T-helper 1 cell treated with Interleukin-12 subunit alpha and Interleukin-12 subunit beta and Interleukin-4 antibody, amounts not matched to agents 30 ng/mL and 1 ng/mL, for 36 hours (primary cell): Measurements from ENCODE around the gene AKR1C8. TPM values are rescaled to one million over a fixed set of nuclear protein-coding genes. Genes with fewer than 3 reads are reported as not detected.
"Not testable (repeated sequence)": the region's sequence is repeated elsewhere in the genome, so short reads cannot be mapped to it uniquely, and the experiment has no call there.

ENCODE experiments used
- intact Hi-C: fragments of 100-400 bp; cut with micrococcal nuclease; formaldehyde crosslinking; loops from one replicate; pipeline ENCODE4 v1.15.1; 2024
- total RNA-seq: library from RNA; stranded (reverse); gene quantifications from 2 replicates; pipeline ENCODE4 v1.2.3, GENCODE V29; 2022

The AKR1C8 gene
- 1.4 and 1.9 TPM in 2 replicates for total RNA-seq

DNA sequence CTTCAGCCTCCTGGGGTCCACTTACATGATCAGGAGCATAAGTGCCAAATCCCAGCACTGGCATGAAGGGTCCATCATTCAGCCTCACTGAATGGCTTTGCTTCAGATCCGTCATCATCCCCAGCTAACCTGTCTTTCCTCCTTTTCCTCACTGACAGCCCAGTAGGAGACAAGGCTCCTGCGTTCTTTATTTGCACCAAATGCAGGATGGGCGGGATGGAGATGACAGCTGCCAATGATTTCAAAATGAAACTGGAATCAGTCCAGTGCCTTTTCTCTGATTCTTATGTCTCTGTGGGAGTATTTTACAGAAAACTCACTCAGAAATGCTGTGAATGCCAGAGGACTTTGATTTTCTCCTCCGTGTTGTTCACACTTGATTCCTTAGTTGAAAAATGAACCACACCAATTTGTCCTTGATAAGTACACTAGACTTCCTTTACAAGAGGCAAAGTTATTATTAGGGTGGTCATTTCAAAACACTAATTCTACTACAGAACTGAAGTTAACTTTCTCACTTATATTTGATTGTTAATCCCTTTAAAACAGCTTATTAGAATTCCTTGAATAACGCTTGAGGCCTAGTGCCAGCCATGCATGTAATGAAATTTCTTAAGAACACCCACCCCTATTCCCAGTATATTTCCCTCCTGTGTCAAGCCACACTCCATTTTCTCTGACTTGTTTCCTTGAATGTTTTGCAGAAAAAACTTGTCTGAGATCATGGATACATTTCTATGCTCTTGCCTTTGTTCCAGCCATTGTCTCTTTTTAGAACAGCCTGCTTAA lies at the start of gene AKR1C8:
TSS of gene AKR1C8 (minus strand) at position 164 of the 789 bp plus-strand sequence. CDS start at position 118, 46 bp downstream.
- intact Hi-C loops, result no loop called here

DNA sequence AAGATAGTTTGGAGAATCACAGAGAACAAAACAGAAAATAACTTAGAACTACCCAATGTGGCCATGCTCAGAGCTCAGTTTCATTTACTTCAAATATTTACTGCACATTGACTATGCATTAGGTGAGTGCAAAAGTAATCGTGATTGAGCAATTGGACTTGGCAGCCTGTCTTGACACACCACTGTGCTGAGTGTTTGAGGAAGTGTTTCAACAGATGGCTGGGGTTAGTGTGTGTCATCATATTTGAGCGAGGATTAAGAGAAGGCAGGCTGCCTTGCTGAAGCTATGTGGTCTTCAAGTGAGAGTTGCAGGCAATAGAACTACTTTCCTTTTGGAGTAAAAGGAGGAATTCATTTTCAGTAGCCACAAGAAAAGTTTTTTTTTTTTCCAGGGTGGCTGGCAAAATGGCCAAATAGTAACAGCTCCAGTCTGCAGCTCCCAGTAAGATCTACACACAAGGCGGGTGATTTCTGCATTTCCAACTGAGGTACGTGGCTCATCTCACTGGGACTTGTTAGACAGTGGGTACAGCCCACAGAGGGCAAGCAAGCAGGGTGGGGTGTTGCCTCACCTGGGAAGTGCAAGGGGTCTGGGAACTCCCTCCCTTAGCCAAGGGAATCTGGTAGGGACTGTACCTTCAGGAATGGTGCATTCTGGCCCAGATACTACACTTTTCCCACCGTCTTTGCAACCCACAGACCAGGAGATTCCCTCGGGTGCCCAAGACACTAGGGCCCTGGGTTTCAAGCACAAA lies 49.3 kb upstream of the AKR1C8 start:
- intact Hi-C loops, result no loop called here

DNA sequence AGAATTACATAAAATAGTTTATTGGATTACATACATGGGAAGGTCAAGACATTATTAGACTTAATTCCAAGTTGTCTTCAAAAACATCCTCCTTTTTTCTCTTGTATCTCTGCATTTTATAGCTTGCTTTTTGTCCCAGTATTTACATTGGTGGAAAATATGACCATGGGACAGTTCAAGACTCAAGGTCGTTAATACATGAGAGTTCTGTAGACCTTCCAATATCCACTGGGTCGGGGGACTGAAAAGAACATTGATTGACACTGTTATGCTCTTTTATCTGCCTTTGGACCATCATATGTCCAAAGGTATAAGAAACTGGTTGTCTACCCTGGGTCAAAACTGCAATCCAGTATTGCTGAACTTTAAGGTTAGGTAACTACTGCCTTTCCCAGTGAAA lies 48.4 kb upstream of the AKR1C8 start:
- intact Hi-C loops, result no loop called here

DNA sequence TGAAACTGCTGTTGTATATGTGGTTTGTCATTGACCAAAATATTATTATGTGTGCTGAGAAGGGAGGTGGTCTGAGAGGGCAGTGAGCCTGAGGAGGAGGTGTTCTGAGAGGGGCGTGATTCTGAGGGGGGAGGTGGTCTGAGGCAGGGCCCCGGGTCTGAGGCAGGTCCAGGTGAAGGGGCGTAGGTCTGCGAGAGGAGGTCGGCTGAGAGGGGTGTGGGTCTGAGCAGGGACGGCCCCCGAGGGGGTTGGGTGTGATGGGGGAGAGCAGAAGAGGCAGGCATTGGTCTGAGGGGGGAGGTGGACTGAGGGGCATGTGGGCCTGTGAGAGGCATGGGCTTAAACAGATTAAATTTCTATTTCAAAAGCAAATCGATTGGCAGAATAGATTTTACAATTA lies 44.1 kb upstream of the AKR1C8 start:
- intact Hi-C loops, result no loop called here

DNA sequence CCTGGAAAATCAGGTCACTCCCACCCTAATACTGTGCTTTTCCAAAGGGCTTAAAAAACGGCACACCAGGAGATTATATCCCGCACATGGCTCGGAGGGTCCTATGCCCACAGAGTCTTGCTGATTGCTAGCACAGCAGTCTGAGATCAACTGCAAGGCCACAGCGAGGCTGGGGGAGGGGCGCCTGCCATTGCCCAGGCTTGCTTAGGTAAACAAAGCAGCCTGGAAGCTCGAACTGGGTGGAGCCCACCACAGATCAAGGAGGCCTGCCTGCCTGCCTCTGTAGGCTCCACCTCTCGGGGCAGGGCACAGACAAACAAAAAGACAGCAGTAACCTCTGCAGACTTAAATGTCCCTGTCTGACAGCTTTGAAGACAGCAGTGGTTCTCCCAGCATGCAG lies 38.0 kb upstream of the AKR1C8 start:
- intact Hi-C loops, result not testable (repeated sequence)

DNA sequence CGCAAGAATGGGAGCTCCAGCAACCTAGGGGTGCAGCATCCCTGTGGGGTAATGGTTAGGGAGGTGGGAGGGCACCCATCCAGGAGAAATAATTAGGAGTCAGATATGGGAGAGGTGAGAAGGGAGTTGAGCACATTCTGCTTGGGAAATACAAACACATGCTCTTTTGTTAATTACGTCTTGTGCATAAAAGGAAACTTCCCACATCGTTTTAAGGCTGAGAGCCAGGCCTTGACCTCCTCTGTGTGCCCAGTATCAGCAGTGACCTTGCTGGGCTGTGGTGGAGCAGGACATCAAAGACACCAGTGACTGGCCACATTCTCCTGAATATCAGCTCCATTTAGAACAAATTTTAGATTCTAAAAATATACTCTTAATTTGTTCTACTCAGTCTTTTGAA lies 34.3 kb upstream of the AKR1C8 start:
- intact Hi-C loops, result no loop called here

DNA sequence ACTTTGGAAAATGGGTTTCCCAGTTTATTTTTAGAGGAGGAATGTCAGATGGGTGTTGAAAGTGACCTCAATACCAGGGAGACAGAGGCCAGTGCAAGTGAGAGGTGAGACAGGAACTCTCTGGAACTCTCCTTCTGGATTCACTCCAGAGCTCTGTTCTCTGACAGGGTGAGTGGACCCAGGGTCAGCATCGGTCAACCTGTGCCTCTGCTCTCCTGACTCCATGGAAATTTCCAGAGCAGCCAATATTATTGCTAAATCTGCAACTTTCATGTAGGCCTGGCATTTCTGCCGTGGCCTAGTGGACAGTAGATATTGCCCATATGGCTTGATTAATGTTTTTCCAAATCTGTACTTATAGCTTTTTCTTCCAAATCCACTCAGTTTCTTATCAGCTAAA lies 31.9 kb upstream of the AKR1C8 start:
- intact Hi-C loops, result no loop called here

DNA sequence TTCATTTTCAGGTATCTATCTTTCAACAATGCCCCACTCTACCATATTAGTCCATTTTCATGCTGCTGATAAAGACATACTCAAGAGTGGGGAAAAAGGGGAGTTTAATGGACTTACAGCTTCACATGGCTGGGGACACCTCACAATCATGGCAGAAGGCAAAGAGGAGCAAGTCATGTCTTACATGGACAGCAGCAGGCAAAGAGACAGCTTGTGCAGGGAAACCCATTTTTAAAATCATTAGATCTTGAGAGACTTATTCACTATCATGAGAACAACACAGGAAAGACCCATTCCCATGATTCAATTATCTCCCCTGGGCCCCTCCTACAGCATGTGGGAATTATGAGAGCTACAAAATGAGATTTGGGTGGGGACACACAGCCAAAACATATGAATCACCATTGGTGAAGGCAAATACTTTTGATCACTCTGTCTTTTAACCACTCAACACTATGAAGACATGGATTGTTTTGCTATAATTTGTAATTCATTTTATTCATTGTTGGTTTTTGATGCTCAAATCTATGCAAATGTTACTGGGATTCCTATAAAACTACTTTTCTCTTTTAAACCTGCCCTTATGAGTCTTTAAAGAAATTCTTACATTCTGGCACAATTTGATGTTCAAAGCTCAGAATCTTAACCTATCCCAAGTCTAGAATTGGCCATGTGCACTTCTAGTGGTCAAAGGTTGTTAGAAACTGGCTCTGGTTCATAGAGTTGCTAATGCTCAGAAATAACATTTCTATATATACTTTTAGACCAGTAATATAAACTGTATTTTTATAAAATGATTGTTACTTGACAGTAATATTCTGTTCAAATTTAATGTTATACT lies 27.0 kb upstream of the AKR1C8 start:
- intact Hi-C loops, result loop anchor here (5.0 kb wide), 1 partner anchor 170 kb away; no protein-coding TSS in a partner anchor

DNA sequence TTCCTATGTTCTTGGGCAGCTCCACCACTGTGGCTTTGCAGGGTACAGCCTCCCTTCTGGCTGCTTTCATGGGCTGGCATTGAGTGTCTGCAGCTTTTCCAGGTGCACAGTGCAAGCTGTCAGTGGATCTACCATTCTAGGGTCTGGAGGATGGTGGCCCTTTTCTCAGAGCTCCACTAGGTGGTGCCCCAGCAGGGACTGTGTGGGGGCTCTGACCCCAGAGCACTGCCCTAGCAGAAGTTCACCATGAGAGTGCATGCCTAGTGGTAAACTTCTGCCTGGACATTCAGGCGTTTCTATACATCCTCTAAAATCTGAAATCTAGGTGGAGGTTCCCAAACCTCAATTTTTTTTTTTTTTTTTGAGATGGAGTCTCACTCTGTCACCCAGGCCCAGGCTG lies 25.3 kb upstream of the AKR1C8 start:
- intact Hi-C loops, result loop anchor here (5.0 kb wide), 1 partner anchor 172 kb away; no protein-coding TSS in a partner anchor

DNA sequence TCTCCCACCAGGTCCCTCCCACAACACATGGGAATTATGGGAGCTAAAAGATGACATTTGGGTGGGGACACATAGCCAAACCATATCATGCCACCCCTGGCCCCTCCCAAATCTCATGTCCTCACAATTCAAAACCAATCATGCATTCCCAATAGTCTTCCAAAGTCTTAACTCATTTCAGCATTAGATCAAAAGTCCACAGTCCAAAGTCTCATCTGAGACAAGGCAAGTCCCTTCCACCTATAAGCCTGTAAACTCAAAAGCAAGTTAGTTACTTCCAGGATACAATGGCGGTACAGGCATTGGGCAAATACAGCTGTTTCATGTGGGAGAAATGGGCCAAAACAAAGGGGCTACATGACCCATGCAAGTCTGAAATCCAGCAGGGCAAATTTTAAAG lies 24.8 kb upstream of the AKR1C8 start:
- intact Hi-C loops, result loop anchor here (5.0 kb wide), 1 partner anchor 173 kb away; no protein-coding TSS in a partner anchor

DNA sequence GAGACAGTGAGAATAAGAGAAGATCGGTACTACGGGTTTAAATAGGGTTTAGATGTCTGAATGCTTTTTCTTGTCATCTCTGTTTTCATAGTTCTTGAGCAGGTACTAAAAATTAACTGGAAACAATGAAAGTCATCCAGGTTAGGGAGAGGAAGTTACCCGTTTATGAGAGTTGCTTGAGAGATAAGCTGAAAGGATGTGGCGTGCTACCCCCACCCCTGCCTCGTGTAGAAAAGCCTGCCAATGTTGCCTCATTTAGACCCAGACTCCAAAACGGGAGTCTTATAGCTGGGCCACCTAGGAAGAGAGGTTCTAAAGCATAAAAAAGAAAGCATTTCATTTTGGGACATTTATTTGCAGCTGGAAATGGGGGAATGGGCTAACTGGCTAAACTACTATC lies 21.8 kb upstream of the AKR1C8 start:
- intact Hi-C loops, result no loop called here

DNA sequence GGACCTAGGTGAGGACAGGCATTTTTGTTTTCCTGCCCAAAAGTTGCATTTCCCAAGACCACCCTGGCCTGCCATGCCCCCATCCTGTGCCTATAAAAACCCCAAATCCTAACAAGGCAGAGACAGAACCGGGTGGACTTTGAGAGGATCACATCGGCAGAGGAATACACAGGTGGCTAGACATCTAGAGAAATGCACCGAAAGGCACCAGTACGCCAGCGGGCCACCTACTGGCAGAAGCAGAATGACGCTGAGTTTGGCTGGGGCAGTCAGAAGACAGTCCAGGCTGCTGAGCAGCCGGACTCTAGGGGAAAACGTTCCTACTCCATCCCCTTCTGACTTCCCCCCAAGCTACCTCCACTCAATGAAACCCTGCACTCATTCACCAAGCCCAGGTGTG lies 14.4 kb upstream of the AKR1C8 start:
- intact Hi-C loops, result no loop called here

DNA sequence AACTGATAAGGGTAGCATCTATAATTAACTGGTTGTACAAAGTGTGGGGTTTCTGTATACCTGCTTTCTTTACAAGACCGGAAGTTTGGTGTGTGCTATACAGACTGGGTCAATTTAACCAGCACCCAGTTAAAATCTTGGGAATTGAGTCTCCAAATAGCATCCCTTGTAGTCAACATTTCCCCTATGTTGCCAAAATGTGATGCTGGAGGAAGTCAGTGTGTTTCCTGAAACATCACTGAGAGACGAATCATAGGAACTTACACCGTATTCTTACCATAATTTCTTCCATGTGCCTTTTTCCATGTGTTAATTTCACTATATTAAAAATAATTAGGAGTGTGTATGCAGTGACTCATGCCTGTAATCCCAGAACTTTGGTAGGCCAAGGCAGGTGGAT lies 13.4 kb upstream of the AKR1C8 start:
- intact Hi-C loops, result no loop called here

DNA sequence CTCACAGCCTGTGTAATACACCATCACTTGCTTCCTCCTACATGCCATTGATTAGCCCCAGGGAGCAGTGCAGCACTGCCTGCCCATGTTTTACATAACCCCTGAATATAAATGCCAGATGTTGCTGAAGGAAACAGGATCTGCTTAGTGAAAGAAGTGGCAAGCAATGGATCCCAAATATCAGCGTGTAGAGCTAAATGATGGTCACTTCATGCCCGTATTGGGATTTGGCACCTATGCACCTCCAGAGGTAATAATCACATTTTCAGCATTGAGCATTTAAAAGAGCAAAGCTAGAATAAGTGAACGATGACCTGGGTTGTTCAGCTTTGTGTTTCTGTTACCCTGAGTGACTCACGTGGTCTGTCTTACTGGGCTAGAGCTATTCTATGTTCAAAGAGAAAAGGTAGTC lies 11.8 kb upstream of the AKR1C8 start, which contains the start of gene AKR1C4:
TSS of gene AKR1C4 (plus strand) at position 136 of the 412 bp plus-strand sequence. CDS start at position 167, 31 bp downstream.
- intact Hi-C loops, result no loop called here

DNA sequence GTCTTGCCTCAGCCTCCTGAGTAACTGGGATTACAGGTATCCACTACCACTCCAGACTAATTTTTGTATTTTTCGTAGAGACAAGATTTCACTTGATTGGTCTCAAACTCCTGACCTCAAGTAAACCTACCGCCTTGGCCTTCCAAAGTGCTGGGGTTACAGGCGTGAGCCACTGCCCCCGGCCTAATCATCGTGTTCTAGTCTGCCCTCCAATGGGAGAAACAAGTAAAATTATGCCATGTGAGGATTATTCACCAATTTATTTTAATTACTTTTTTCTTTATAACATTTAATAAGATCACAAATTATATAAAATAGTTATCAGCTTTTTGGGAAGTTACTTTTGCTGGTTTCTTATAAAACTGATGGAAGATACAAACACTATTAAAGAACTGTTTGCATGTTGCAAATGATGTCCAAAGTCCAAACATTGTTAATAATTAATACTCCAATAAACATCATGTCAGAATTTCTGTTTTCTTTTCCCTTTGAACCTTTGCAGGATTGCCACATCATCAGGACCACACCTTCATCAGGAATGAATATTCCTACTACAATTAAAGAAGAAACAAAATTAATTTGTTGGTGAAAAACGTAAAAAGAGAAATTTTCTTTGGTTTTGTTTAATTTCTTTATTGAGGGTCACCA lies 10.9 kb upstream of the AKR1C8 start:
- intact Hi-C loops, result no loop called here

DNA sequence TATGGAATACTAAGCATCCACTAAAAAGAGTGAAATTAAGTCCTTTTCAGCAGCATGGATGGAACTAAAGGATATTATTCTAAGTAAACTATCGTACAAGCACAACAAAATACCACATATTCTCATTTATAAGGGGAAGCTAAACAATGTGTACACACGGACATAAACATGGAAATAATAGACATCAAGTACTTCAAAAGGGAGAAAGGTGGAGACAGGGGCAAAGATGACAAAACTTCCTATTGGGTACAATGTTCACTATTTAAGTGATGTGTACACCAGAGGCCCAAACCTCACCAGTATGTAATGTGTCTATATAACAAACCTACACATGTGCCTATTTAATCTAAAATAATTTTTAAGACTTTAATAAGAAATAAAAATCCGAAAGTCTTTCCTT lies 9.5 kb upstream of the AKR1C8 start:
- intact Hi-C loops, result no loop called here

DNA sequence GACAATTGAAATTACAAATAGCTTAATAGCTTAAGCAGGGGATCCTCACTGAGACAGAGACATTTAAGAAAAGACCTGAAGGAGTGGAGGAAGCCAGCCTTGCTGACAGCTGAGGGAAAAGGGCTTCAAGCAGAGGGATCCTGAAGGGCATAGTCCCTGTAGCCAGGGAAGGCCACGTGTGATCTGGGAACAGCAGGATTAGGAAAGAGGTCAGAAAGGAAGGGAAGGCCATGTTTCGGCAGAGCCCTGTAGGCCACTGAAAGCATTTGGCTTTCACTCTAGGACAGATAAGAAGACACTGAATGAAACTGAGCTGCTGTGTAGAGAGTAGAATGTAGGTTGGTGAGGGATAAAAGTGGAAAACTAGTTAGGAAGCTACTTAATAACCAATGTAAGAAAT lies 3.4 kb upstream of the AKR1C8 start:
- intact Hi-C loops, result no loop called here

DNA sequence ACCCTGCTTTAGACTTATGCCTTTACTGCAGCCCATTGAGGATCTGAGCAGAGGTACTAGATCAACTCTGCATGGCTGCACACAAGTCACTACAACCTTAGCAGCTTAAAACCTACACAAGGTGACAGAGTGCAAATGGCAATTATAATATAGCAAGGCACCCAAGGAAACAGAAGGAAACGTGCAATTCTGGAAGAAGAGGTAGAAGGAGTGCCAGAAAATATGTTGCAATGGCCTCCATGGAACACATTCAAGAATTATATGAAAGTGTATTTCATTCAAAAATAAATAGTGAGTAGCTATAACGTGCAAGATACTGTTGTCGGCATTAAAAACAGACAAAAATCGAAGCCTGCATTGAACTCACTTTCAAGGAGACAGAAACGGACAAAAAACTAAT lies 2.9 kb upstream of the AKR1C8 start:
- intact Hi-C loops, result no loop called here

DNA sequence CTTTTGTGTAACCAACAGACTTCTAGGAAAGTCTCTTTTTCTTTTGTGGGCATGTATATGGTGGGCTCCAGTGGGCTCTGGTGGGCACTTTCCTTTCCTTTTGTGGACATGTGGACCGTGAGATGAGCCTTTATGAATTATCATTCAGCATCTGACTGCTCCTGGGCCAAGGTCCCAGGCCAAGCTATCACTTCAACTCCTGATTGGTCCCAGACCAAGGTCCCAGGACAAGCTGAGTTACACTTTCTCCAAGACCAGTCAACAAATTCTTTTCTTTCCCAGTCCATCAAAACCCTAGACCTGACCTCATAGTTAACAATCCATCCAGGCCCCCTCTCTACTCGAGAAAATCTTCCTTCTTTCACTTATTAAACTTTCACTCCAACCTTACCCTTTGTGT lies 1.0 kb downstream of the AKR1C8 start:
- intact Hi-C loops, result no loop called here

DNA sequence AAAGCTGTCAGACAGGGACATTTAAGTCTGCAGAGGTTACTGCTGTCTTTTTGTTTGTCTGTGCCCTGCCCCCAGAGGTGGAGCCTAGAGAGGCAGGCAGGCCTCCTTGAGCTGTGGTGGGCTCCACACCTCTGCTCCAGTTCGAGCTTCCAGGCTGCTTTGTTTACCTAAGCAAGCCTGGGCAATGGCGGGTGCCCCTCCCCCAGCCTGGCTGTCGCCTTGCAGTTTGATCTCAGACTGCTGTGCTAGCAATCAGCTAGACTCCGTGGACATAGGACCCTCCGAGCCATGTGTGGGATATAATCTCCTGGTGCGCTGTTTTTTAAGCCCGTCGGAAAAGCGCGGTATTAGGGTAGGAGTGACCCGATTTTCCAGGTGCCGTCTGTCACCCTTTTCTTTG lies 4.4 kb downstream of the AKR1C8 start:
- intact Hi-C loops, result not testable (repeated sequence)

DNA sequence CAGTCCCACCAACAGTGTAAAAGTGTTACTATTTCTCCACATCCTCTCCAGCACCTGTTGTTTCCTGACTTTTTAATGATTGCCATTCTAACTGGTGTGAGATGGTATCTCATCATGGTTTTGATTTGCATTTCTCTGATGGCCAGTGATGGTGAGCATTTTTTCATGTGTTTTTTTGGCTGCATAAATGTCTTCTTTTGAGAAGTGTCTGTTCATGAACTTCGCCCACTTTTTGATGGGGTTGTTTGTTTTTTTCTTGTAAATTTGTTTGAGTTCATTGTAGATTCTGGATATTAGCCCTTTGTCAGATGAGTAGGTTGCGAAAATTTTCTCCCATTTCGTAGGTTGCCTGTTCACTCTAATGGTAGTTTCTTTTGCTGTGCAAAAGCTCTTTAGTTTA lies 9.4 kb downstream of the AKR1C8 start:
- intact Hi-C loops, result not testable (repeated sequence)
